ENCODE measurements around the gene DEFB121. TPM values are rescaled to one million over a fixed set of nuclear protein-coding genes. Genes with fewer than 3 reads are reported as not detected.
"Not testable (repeated sequence)": the region's sequence is repeated elsewhere in the genome, so short reads cannot be mapped to it uniquely, and the experiment has no call there.

The DEFB121 gene
- total RNA-seq, 1 donor from 2014 or later: not detected

- TF ChIP-seq CTCF (conservative IDR thresholded peaks at IDR 0.05): no peak
- H3K9me3 Mint-ChIP-seq: peaks cover 49% of the 10 kb centered on the region
- H3K4me3 Mint-ChIP-seq: no peak within 1 kb of the TSS
- DNase-seq (ENCODE audit: low read depth, low spot score): no peak
- H3K27me3 Mint-ChIP-seq (ENCODE audit: low read depth): no peaks in the 10 kb centered on the region
- no peak within 1 kb of the TSS for H3K27ac Mint-ChIP-seq (ENCODE audit: unreplicated experiment)
- peaks cover 23% of the 10 kb centered on the region for H3K36me3 Mint-ChIP-seq (ENCODE audit: low read depth)
- H3K4me1 Mint-ChIP-seq: no peaks in the 10 kb centered on the region
Observed at GRCh38 chr20:31390490-31390889, 15.5 kb downstream of the DEFB121 start, which contains the start of gene DEFB119. Gene DEFB119 (minus strand): TSS chr20:31390590. CDS start chr20:31390483, 107 bp downstream.

- Mint-ChIP-seq H3K27ac (ENCODE audit: unreplicated experiment) (no peak overlapping the region), H3K36me3 (ENCODE audit: low read depth) (peaks cover 7% of the 10 kb centered on the region), H3K9me3 (peaks cover 47% of the 10 kb centered on the region), H3K4me1 (no peaks in the 10 kb centered on the region), H3K4me3 (no peak overlapping the region), H3K27me3 (ENCODE audit: low read depth) (no peaks in the 10 kb centered on the region)
- no peak for DNase-seq (ENCODE audit: low read depth, low spot score)
- no peak for TF ChIP-seq CTCF (conservative IDR thresholded peaks at IDR 0.05)
Observed at GRCh38 chr20:31374346-31374745, 31.7 kb downstream of the DEFB121 start.

DNA sequence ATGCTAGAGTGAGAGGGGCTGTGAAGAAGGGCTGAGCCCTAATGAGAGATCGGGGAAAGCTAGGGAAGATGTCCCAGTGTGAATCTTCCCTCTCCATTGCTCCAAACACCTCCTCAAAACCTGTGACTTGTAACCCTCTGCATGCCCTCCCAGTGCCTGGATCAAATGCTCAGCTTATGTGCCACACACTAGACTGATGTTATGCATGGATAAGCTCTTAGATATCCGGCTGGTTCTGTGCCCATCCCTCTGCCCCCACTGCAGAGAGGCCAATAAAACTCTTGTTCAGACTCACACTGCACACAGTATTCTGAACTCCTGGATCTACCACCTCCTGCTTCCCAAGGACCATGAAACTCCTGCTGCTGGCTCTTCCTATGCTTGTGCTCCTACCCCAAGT is 37.7 kb downstream of the DEFB121 start, which contains the start of gene DEFB118:
Gene DEFB118 (plus strand): TSS at position 301 of the 400 bp plus-strand sequence. CDS start 50 bp downstream, at position 351.
- peaks cover 10% of the 10 kb centered on the region for H3K36me3 Mint-ChIP-seq (ENCODE audit: low read depth)
- H3K4me3 Mint-ChIP-seq: no peak within 1 kb of the TSS
- peaks cover 30% of the 10 kb centered on the region for H3K9me3 Mint-ChIP-seq
- no peak within 1 kb of the TSS for H3K27ac Mint-ChIP-seq (ENCODE audit: unreplicated experiment)
- H3K4me1 Mint-ChIP-seq: no peaks in the 10 kb centered on the region
- DNase-seq (ENCODE audit: low read depth, low spot score): no peak
- TF ChIP-seq CTCF (conservative IDR thresholded peaks at IDR 0.05): no peak
- H3K27me3 Mint-ChIP-seq (ENCODE audit: low read depth): no peaks in the 10 kb centered on the region

- not testable (repeated sequence) for H3K27me3 Mint-ChIP-seq (ENCODE audit: low read depth); DNase-seq (ENCODE audit: low read depth, low spot score); H3K4me3 Mint-ChIP-seq; H3K4me1 Mint-ChIP-seq; H3K27ac Mint-ChIP-seq (ENCODE audit: unreplicated experiment)
- H3K36me3 Mint-ChIP-seq (ENCODE audit: low read depth): peaks cover 16% of the 10 kb centered on the region
- peaks cover 32% of the 10 kb centered on the region for H3K9me3 Mint-ChIP-seq
Observed at GRCh38 chr20:31364272-31364671, 41.7 kb downstream of the DEFB121 start.

- TF ChIP-seq CTCF (conservative IDR thresholded peaks at IDR 0.05): no peak
- Mint-ChIP-seq H3K36me3 (ENCODE audit: low read depth) (peaks cover 13% of the 10 kb centered on the region), H3K4me3 (no peak overlapping the region), H3K9me3 (peaks cover 34% of the 10 kb centered on the region), H3K27me3 (ENCODE audit: low read depth) (no peaks in the 10 kb centered on the region), H3K4me1 (no peaks in the 10 kb centered on the region), H3K27ac (ENCODE audit: unreplicated experiment) (no peak overlapping the region)
- DNase-seq (ENCODE audit: low read depth, low spot score): no peak
Observed at GRCh38 chr20:31363295-31363694, 42.7 kb downstream of the DEFB121 start.

DNA sequence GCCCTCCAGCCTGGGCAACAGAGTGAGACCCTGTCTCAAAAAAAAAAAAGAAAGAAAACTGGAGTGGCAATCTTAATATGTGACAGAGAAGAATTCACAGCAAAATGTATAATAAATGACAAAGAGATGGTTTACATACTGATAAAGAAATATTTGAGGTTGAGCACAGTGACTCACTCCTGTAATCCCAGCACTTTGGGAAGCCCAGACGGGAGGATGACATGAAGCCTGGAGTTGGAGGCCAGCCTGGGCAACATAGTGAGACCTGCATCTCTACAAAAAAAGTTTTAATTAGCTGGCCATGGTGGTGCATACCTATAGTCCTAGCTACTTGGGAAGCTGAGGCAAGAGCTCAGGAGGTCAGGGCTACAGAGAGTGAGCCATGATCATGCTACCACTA is 50.0 kb downstream of the DEFB121 start:
- peaks cover 26% of the 10 kb centered on the region for H3K9me3 Mint-ChIP-seq
- no peak for TF ChIP-seq CTCF (conservative IDR thresholded peaks at IDR 0.05)
- no peak overlapping the region for H3K4me3 Mint-ChIP-seq
- no peaks in the 10 kb centered on the region for H3K4me1 Mint-ChIP-seq
- no peaks in the 10 kb centered on the region for H3K27me3 Mint-ChIP-seq (ENCODE audit: low read depth)
- no peak for DNase-seq (ENCODE audit: low read depth, low spot score)
- no peak overlapping the region for H3K27ac Mint-ChIP-seq (ENCODE audit: unreplicated experiment)
- peaks cover 2% of the 10 kb centered on the region for H3K36me3 Mint-ChIP-seq (ENCODE audit: low read depth)

Other genes with a start within 250 kb of the DEFB121 start
- gene DEFB115, start 148.6 kb downstream of the DEFB121 start, total RNA-seq: not detected in 2 replicates
- gene DEFB116, start 97.6 kb downstream of the DEFB121 start, total RNA-seq: not detected in 2 replicates
- not detected in 2 replicates for gene DEFB118, start 37.6 kb downstream of the DEFB121 start, total RNA-seq
- not detected in 2 replicates for gene DEFB119, start 15.6 kb downstream of the DEFB121 start, total RNA-seq
- not detected in 2 replicates for gene DEFB123, start 34.4 kb upstream of the DEFB121 start, total RNA-seq
- gene DEFB124, start 68.9 kb upstream of the DEFB121 start, total RNA-seq: not detected in 2 replicates
- gene REM1, start 69.1 kb upstream of the DEFB121 start, total RNA-seq: not detected in 2 replicates
- gene HM13, start 108.2 kb upstream of the DEFB121 start, total RNA-seq: 179 and 185 TPM in 2 replicates
- gene ID1, start 199.1 kb upstream of the DEFB121 start, total RNA-seq: 4.3 and 5.8 TPM in 2 replicates
- gene COX4I2, start 231.7 kb upstream of the DEFB121 start, total RNA-seq: not detected in 2 replicates

All from neural crest cell (in vitro differentiated cells).